ENCODE data around the gene SUCLG1.

The SUCLG1 gene

DNA sequence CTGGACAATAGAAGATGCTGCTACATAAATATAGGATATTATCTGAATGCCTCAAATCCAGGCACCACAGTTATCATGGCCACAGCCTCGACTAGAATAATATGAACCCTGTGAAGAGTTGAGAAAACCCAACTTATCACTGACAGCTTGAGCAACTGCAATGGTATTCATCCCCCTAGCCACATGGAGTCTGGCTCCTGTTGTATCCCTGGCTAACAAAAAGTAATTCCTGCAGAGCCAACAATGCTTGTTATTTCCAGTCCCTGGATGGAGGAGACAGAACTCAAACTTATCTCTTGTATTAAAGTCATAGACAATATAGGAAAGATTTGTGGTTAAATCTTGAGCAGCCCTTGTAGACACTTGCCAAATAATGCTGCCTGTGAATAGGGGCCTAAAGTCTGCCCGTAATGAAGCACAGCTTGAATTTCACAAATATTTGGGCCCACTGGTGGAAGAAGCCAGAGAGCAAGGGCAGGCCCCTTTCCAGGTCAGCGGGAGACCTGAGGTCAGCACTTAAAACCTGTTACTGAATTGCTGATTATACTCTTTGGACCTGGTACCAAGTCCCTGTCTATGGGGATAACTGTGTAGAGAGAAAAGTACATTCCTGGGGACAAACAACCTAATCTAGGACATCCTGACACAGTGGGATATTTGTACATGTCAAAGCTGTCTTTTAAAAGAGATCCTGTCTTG lies 28.4 kb upstream of the SUCLG1 start:
- no peak overlapping the region for H3K9ac ChIP-seq (ENCODE audit: low read depth, low read length)
- ATAC-seq (ENCODE audit: insufficient read depth, low read depth), result no peak
- H3K27ac ChIP-seq (ENCODE audit: low read length), result no peak overlapping the region
- no peaks in the 10 kb centered on the region for H3K9me3 ChIP-seq (ENCODE audit: insufficient read depth, low read length, severe bottlenecking)
- no peak for DNase-seq
- no peak overlapping the region for H3K4me3 ChIP-seq (ENCODE audit: low read depth in 1 of 2, low read length in 2 of 2)
- H4K20me1 ChIP-seq (ENCODE audit: insufficient read depth, low read length), result no peaks in the 10 kb centered on the region
- H3K4me1 ChIP-seq (ENCODE audit: insufficient read depth, low read length), result no peaks in the 10 kb centered on the region
- H3K4me2 ChIP-seq (ENCODE audit: insufficient read depth, low read length), result no peak overlapping the region
- no peak overlapping the region for H2AFZ ChIP-seq (ENCODE audit: low read depth, low read length)
- H3K36me3 ChIP-seq (ENCODE audit: insufficient read depth, low read length), result no peaks in the 10 kb centered on the region
- TF ChIP-seq CTCF (IDR thresholded peaks at IDR 0.05; ENCODE audit: borderline replicate concordance, extremely low read depth, low read length, poor library complexity, severe bottlenecking) (no peak), EZH2 (IDR thresholded peaks at IDR 0.05; ENCODE audit: borderline replicate concordance, low read depth, low read length, severe bottlenecking) (no peak)
- no peaks in the 10 kb centered on the region for H3K79me2 ChIP-seq (ENCODE audit: insufficient read depth, low read length)
- peaks cover 21% of the 10 kb centered on the region for H3K27me3 ChIP-seq (ENCODE audit: insufficient read depth, low read length, poor library complexity)

GRCh38 chr2:84486441-84487115 lies 27.5 kb upstream of the SUCLG1 start:
- Histone ChIP-seq H2AFZ (ENCODE audit: low read depth, low read length) (no peak overlapping the region), H3K9ac (ENCODE audit: low read depth, low read length) (no peak overlapping the region), H3K36me3 (ENCODE audit: insufficient read depth, low read length) (no peaks in the 10 kb centered on the region), H4K20me1 (ENCODE audit: insufficient read depth, low read length) (no peaks in the 10 kb centered on the region), H3K4me2 (ENCODE audit: insufficient read depth, low read length) (no peak overlapping the region), H3K4me3 (ENCODE audit: low read depth in 1 of 2, low read length in 2 of 2) (no peak overlapping the region), H3K9me3 (ENCODE audit: insufficient read depth, low read length, severe bottlenecking) (no peaks in the 10 kb centered on the region), H3K27me3 (ENCODE audit: insufficient read depth, low read length, poor library complexity) (peaks cover 15% of the 10 kb centered on the region), H3K4me1 (ENCODE audit: insufficient read depth, low read length) (no peaks in the 10 kb centered on the region), H3K27ac (ENCODE audit: low read length) (no peak overlapping the region), H3K79me2 (ENCODE audit: insufficient read depth, low read length) (no peaks in the 10 kb centered on the region)
- ATAC-seq (ENCODE audit: insufficient read depth, low read depth), result no peak
- TF ChIP-seq EZH2 (IDR thresholded peaks at IDR 0.05; ENCODE audit: borderline replicate concordance, low read depth, low read length, severe bottlenecking), result no peak
- TF ChIP-seq CTCF (IDR thresholded peaks at IDR 0.05; ENCODE audit: borderline replicate concordance, extremely low read depth, low read length, poor library complexity, severe bottlenecking), result no peak
- DNase-seq, result no peak

DNA sequence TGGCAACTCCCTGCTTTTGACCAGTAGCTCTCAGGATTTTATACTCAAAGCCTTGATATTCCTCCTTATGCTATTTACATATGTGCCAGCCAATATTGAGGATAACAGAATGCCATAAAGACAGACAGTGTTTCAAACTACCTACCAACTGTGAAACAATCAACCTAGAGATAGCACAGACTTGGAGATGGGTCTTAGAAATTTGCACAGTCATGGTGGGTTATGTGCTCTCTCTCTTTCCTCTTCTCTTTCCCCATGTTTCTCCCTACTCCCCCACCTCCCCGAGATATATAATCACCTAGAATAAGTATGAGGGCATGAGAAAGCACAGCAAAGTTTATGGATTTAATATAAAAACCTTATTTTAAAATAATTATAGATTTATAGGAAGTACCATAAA lies 24.2 kb upstream of the SUCLG1 start:
- no peaks in the 10 kb centered on the region for H3K36me3 ChIP-seq (ENCODE audit: insufficient read depth, low read length)
- H3K9ac ChIP-seq (ENCODE audit: low read depth, low read length), result no peak overlapping the region
- no peaks in the 10 kb centered on the region for H3K4me1 ChIP-seq (ENCODE audit: insufficient read depth, low read length)
- DNase-seq (no peak), ATAC-seq (ENCODE audit: insufficient read depth, low read depth) (no peak)
- H3K27me3 ChIP-seq (ENCODE audit: insufficient read depth, low read length, poor library complexity), result peaks cover 7% of the 10 kb centered on the region
- no peaks in the 10 kb centered on the region for H3K79me2 ChIP-seq (ENCODE audit: insufficient read depth, low read length)
- H2AFZ ChIP-seq (ENCODE audit: low read depth, low read length), result no peak overlapping the region
- H4K20me1 ChIP-seq (ENCODE audit: insufficient read depth, low read length), result no peaks in the 10 kb centered on the region
- no peak overlapping the region for H3K4me3 ChIP-seq (ENCODE audit: low read depth in 1 of 2, low read length in 2 of 2)
- H3K4me2 ChIP-seq (ENCODE audit: insufficient read depth, low read length), result no peak overlapping the region
- H3K9me3 ChIP-seq (ENCODE audit: insufficient read depth, low read length, severe bottlenecking), result peaks cover under 1% of the 10 kb centered on the region
- TF ChIP-seq CTCF (IDR thresholded peaks at IDR 0.05; ENCODE audit: borderline replicate concordance, extremely low read depth, low read length, poor library complexity, severe bottlenecking), result no peak
- TF ChIP-seq EZH2 (IDR thresholded peaks at IDR 0.05; ENCODE audit: borderline replicate concordance, low read depth, low read length, severe bottlenecking), result no peak
- H3K27ac ChIP-seq (ENCODE audit: low read length), result no peak overlapping the region
